Heart left ventricle (tissue), 16 donors: ENCODE results near the gene LMCD1. TPM values are rescaled to one million over a fixed set of nuclear protein-coding genes. Genes with fewer than 3 reads are reported as not detected.

Experiments
- ATAC-seq, 4 donors: fragments of 200-7000 bp; cut with Tn5 transposase; one replicate each; pipeline ENCODE4 v1.9.1; 2020 to 2022; ENCODE audit warnings: moderate library complexity in 4 of 4, mild to moderate bottlenecking in 3 of 4, moderate number of reproducible peaks in 1 of 4
- DNase-seq, 5 donors: peaks; one replicate each; pipeline ENCODE4 v3.0.0-alpha.2; 2020
- H3K27ac ChIP-seq, 12 donors: fragments of 200-600 bp; sonication (generic) in 4 of 12; one replicate each; pipeline versions ENCODE4 v1.5.0 to v1.8.0; 2016 to 2022; ENCODE audit warnings: mild to moderate bottlenecking in 2 of 12
- H3K27me3 ChIP-seq, 9 donors: fragments of 200-600 bp; sonication (generic) in 2 of 9; one replicate each; pipeline versions ENCODE4 v1.5.1 to v1.8.0; 2016 to 2022; ENCODE audit warnings: mild to moderate bottlenecking in 3 of 9
- H3K36me3 ChIP-seq, 9 donors: fragments of 200-600 bp; sonication (generic) in 2 of 9; one replicate each; pipeline versions ENCODE4 v1.5.0 to v1.8.0; 2018 to 2022; ENCODE audit warnings: mild to moderate bottlenecking in 2 of 9
- H3K4me1 ChIP-seq, 12 donors: fragments of 200-600 bp; sonication (generic) in 4 of 12; one replicate each; pipeline versions ENCODE4 v1.5.0 to v1.8.0; 2016 to 2022; ENCODE audit warnings: mild to moderate bottlenecking in 3 of 12
- H3K4me3 ChIP-seq, 12 donors: fragments of 200-600 bp; sonication (generic) in 4 of 12; one replicate each; pipeline versions ENCODE4 v1.5.0 to v1.8.0; 2017 to 2022; ENCODE audit warnings: mild to moderate bottlenecking in 9 of 12, moderate library complexity in 4 of 12
- H3K9me3 ChIP-seq, 12 donors: fragments of 200-600 bp; sonication (generic) in 4 of 12; one replicate each; pipeline versions ENCODE4 v1.5.0 to v1.8.0; 2016 to 2022; ENCODE audit warnings: mild to moderate bottlenecking in 1 of 12
- POLR2A ChIP-seq, 2 donors: fragments of 450-650 bp; IDR thresholded peaks; one replicate each; pipeline ENCODE4 v1.6.1; 2017; ENCODE audit warnings: antibody characterized with exemption in 2 of 2, mild to moderate bottlenecking in 2 of 2, moderate library complexity in 2 of 2
- WGBS, 4 donors: extraction: QIAGEN DNeasy Blood & Tissue Kit in 2 of 4; methylation state at CpG; one replicate each; pipeline versions ENCODE4 v1.1.5 to v1.1.7; 2013 to 2018; 5-methylcytosine and 5-hydroxymethylcytosine counted together
- intact Hi-C, 10 donors: fragments of 100-400 bp; cut with DNase I; formaldehyde crosslinking; loops; one replicate each; pipeline versions ENCODE4 v1.11.1 to v1.14.2; 2022
- polyA plus RNA-seq, 2 donors: library from polyadenylated mRNA; stranded (reverse); fragments of 200-250 nt; gene quantifications; one replicate each; pipeline ENCODE4 v1.2.3, GENCODE V29; 2013
- total RNA-seq, 9 donors: library from RNA; depleted of rRNA in 2 of 9; stranded (reverse); fragments of >200 nt in 2 of 9; fragmentation: NEBNext Ultra II Directional in 3 of 9; extraction: Animal tissue kit (Norgen Biotek cat#: 25700) in 3 of 9; gene quantifications; one replicate each; pipeline versions ENCODE4 v1.1.0 to v1.2.4, GENCODE V29; 2016 to 2023
- TF ChIP-seq, protein P1 (sequence below), 12 donors: fragments of 200-600 bp; sonication (generic) in 4 of 12; IDR thresholded peaks; one replicate each; pipeline versions ENCODE4 v1.5.0 to v1.8.0; 2018 to 2022; ENCODE audit warnings: antibody characterized with exemption in 12 of 12, mild to moderate bottlenecking in 5 of 12
- donor health status: ischemic (EF 13 %, LVEDD 7.1; RV severe dilation, severe dysfunction).
- donor health status: healthy with polysubstance abuse.
- donor health status: DM: no; HTN: yes; CAD: no.
- donor health status: DM: no; HTN: no; CAD: no.
- donor health status: ischemic (EF 25% LVEDD 6.9; RV normal size, moderate dysfunction).
- donor health status: ischemic (EF 25% LVEDD 5.7; RV mildly dilated, moderate dysfunction).
- donor health status: healthy.
- donor health status: DM: yes; HTN: yes; CAD: no.
- donor health status: ischemic (EF 35%, LVEDD 5.7; RV mildly dilated, moderate dysfunction).
- donor health status: nonischemic (EF 11% LVEDD 7.7; RV severe dilation, severe dysfunction).
- donor health status: DM: yes; HTN: yes; CAD: no.
- donor health status: PGD.
- donor health status: ischemic (EF 29% LVEDD 5.4; RV normal size, mild dysfunction).
- donor health status: nonischemic (EF 23%, LVEDD 6.1; RV moderate dilation, normal function).

LMCD1 gene
- total and polyA plus RNA-seq, 11 donors = 34.9 to 661 (median 54.6) TPM

DNA sequence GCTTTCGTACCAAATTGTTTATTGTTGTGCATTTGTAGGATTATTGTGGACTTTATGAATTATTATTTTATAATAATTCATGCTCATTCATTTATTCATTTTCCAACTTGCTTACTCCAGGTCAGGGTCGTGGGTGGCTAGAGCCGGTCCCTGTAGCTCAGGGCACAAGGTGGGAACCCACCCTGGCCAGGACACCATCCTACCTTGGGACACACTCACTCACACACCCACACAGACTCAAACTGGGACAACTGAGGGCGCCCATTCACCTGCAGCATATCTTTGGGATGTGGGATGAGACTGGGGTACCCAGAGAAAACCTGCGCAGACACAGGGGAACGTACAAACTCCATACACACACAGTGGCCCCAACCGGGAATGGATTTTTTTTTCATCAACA is 102.4 kb downstream of the LMCD1 start:
- no peak overlapping the region for H3K4me3 ChIP-seq
- WGBS, 4 donors = 93 to 99% (median 98%) methylated on average over 7 of the region's 7 CpGs
- no peak overlapping the region for H3K27ac ChIP-seq
- ATAC-seq (no peak), DNase-seq (no peak)
- intact Hi-C loops = loop anchor here in 2 of 10 donors (10.0 kb wide), 2 partner anchors 119 to 279 kb away; no protein-coding TSS in a partner anchor
- no peaks in the 10 kb centered on the region for H3K36me3 ChIP-seq
- H3K4me1 ChIP-seq = peaks cover 0 to 27% (median 20%) of the 10 kb centered on the region in 12 donors
- TF ChIP-seq, protein P1, sequence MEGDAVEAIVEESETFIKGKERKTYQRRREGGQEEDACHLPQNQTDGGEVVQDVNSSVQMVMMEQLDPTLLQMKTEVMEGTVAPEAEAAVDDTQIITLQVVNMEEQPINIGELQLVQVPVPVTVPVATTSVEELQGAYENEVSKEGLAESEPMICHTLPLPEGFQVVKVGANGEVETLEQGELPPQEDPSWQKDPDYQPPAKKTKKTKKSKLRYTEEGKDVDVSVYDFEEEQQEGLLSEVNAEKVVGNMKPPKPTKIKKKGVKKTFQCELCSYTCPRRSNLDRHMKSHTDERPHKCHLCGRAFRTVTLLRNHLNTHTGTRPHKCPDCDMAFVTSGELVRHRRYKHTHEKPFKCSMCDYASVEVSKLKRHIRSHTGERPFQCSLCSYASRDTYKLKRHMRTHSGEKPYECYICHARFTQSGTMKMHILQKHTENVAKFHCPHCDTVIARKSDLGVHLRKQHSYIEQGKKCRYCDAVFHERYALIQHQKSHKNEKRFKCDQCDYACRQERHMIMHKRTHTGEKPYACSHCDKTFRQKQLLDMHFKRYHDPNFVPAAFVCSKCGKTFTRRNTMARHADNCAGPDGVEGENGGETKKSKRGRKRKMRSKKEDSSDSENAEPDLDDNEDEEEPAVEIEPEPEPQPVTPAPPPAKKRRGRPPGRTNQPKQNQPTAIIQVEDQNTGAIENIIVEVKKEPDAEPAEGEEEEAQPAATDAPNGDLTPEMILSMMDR (IDR thresholded peaks at IDR 0.05) = no peak
- no peak for TF ChIP-seq POLR2A (IDR thresholded peaks at IDR 0.05)
- no peaks in the 10 kb centered on the region for H3K27me3 ChIP-seq
- no peaks in the 10 kb centered on the region for H3K9me3 ChIP-seq

DNA sequence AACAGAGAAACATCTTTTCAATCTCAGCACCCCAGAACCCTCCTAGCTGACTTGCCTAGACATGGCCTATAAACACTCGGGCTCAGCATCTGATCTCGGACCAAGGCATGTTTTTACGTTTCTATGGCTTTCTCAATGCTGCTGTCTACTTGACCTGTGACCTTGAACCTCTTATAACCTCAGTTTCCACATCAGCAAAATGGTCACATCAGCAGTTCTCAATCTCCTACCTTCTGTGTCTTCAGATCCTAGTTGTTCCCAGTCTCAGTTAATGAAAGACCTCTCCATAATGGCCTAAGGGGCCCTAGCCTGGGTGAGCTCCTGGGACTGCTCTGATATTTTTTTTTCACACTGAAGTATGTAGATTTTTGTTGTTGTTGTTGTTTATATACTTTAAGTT is 103.4 kb downstream of the LMCD1 start:
- H3K27me3 ChIP-seq = no peaks in the 10 kb centered on the region

DNA sequence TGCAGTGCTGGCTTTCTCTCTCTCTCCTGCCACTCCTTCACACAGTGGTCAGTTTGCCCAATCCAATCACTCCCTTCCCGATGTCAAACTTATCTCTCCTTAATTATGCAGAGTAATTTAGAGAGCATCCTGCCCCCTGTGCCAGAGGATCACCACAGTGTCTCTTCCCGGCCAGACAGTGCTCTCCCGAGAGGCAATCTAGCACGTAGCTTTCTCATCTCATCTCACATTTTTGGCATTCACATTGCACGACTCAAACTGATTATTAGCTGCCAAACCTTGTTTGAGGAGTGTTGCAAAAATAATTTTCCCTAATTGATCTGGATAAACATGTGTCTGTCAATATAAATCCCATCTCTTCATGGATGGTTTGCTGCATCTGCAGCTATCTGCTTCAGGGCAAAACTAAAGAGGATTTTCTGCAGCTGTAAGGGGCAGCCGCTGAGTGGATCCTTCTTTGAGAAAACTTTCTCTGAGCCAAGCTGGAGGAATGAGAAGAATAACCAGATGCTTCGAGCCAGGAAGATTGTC is 105.1 kb downstream of the LMCD1 start:
- TF ChIP-seq, protein P1 (IDR thresholded peaks at IDR 0.05) = no peak
- TF ChIP-seq POLR2A (IDR thresholded peaks at IDR 0.05) = no peak
- Histone ChIP-seq H3K36me3 (no peaks in the 10 kb centered on the region), H3K4me1 (peaks cover 0 to 27% (median 20%) of the 10 kb centered on the region in 12 donors), H3K27me3 (no peaks in the 10 kb centered on the region), H3K9me3 (no peaks in the 10 kb centered on the region), H3K27ac (peak overlapping the region in 3 of 12 donors; percentile 6 to 49 (median 40)), H3K4me3 (no peak overlapping the region)
- 42 to 54% (median 49%) methylated on average over 7 of the region's 7 CpGs for WGBS, 4 donors
- ATAC-seq = no peak
- intact Hi-C loops = loop anchor here (1.0 to 10.0 kb wide), 9 partner anchors 74 to 282 kb away; no protein-coding TSS in a partner anchor
- DNase-seq = no peak

More for the DNA sequence above, 103.4 kb downstream of the LMCD1 start:
- WGBS, 4 donors = 94 to 99% (median 97%) methylated on average over 3 of the region's 3 CpGs
- H3K4me1 ChIP-seq = peaks cover 0 to 27% (median 20%) of the 10 kb centered on the region in 12 donors
- intact Hi-C loops = loop anchor here in 7 of 10 donors (5.0 to 10.0 kb wide), 6 partner anchors 73 to 280 kb away; no protein-coding TSS in a partner anchor
- ATAC-seq = no peak
- TF ChIP-seq POLR2A (IDR thresholded peaks at IDR 0.05) = no peak
- TF ChIP-seq, protein P1 (IDR thresholded peaks at IDR 0.05) = no peak
- no peak for DNase-seq
- no peak overlapping the region for H3K27ac ChIP-seq
- no peaks in the 10 kb centered on the region for H3K36me3 ChIP-seq
- H3K9me3 ChIP-seq = no peaks in the 10 kb centered on the region
- no peak overlapping the region for H3K4me3 ChIP-seq

DNA sequence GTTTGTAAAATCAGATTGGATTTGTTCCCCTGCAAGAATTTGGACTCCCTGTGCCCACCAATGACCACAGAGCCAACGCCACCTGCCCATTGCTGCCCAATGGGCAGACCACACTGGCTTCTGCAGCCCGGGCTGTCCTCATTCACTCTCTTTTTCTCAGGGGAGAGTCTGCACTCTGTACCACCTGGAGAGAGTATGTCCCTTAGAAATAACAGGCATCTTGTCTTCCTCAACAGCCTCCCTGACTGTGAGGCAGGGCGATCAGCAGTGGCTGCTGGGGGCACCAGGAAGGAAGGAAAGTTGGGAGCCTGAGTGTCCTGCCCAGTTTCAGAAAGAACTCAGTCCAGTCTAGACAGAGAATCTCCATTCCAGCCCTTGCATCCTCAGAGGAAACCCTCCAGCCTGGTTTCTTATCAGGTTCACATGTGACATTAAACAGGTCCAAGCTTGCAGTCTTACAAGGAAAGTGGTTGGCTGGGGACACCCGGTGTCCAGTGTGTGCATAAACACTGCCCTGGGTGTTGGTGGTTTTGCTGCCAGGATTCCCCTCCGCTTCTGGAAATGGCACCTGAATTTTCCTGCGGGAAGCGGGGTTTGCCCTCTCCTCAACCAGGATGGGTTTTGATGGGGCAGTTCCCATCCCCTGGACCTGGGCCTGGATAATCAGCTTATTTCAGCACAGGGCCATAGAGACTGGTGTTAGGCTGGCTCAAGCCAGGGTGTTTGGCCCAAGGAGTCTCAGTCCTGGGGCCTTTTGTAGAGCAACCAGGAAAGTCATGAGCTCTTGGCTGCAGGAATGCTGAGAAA is 105.8 kb downstream of the LMCD1 start:
- no peaks in the 10 kb centered on the region for H3K36me3 ChIP-seq
- no peak overlapping the region for H3K4me3 ChIP-seq
- WGBS, 4 donors = 21 to 34% (median 27%) methylated on average over 6 to 7 of the region's 7 CpGs
- no peak for TF ChIP-seq POLR2A (IDR thresholded peaks at IDR 0.05)
- TF ChIP-seq, protein P1 (IDR thresholded peaks at IDR 0.05) = peak; percentile 53 to 91 (median 82)
- peak overlapping the region in 3 of 12 donors; percentile 6 to 49 (median 40) for H3K27ac ChIP-seq
- no peaks in the 10 kb centered on the region for H3K9me3 ChIP-seq
- peaks cover 0 to 27% (median 20%) of the 10 kb centered on the region in 12 donors for H3K4me1 ChIP-seq
- intact Hi-C loops = loop anchor here (1.0 to 10.0 kb wide), 9 partner anchors 75 to 283 kb away; no protein-coding TSS in a partner anchor
- no peaks in the 10 kb centered on the region for H3K27me3 ChIP-seq
- peak; percentile 97 to 98 (median 98) for ATAC-seq
- peak in 4 of 5 donors; percentile 73 to 81 (median 76) for DNase-seq
